Measurements from ENCODE around the gene KBTBD3.
"Not testable (repeated sequence)": the region's sequence is repeated elsewhere in the genome, so short reads cannot be mapped to it uniquely, and the experiment has no call there.

The KBTBD3 gene

DNA sequence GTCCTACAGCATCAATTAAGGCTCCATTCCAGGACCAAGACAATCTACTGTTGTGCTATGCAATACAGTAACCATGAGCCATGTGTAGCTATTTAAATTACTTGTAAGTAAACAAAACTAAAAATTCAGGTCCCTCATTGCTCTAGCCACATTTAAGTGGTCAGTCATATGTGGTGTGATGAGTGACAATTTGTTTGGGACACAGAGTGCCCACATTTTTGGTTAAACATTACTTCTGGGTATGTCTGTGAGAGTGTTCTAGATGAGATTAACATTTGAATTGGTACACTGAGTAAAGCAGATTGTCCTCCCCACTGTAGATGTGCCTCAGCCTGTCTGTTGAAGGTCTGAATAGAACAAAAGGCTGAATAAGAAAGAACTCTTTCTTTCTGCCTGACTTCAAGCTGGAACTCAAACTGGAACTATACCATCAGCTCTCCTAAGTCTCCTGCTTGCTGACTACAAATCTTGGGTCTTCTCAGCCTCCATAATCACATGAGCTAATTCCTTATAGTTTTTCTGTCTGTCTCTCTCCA is 15.8 kb downstream of the KBTBD3 start:
- DNase-seq (ENCODE audit: low read depth) = no peak

DNA sequence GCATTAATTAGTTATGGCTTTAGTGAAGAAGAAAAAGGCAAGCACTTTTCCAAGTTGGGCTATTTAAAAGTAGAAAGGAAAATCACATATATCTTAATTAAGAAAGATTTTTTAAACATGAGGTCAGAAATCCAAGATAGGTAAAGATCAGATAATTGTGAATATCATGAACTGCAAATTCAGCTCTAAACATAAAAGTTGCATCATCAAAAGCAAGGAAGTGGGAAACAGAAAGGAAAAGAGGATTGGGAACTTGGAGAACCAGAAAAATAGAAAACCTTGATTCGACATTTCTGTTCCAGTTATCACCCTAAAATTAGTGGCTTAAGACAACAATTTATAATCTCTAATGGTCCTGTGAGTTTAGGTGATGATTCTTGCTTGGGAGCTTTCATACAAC is 17.5 kb downstream of the KBTBD3 start:
- no peak for DNase-seq (ENCODE audit: low read depth)

GRCh38 chr11:106058377-106058776 is 18.8 kb downstream of the KBTBD3 start:
- not testable (repeated sequence) for DNase-seq (ENCODE audit: low read depth)

DNA sequence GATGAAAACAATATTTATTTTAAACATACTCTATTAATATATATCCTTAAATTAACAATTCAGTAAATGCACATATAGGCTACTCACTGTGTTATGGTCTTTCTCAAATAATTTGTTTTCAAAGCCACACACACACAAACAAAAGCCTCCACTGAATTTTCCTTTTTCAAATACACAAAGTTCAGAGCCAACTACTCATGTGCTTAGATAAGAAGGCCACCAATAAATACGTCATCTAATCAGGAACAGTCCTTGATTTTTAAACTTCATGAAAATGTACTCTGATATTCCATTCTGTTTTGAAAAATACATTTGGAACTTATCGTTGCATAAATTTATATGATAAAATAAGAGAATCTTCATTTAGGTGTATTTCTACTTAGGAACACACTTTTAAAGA is 26.0 kb downstream of the KBTBD3 start:
- no peak for DNase-seq (ENCODE audit: low read depth)

DNA sequence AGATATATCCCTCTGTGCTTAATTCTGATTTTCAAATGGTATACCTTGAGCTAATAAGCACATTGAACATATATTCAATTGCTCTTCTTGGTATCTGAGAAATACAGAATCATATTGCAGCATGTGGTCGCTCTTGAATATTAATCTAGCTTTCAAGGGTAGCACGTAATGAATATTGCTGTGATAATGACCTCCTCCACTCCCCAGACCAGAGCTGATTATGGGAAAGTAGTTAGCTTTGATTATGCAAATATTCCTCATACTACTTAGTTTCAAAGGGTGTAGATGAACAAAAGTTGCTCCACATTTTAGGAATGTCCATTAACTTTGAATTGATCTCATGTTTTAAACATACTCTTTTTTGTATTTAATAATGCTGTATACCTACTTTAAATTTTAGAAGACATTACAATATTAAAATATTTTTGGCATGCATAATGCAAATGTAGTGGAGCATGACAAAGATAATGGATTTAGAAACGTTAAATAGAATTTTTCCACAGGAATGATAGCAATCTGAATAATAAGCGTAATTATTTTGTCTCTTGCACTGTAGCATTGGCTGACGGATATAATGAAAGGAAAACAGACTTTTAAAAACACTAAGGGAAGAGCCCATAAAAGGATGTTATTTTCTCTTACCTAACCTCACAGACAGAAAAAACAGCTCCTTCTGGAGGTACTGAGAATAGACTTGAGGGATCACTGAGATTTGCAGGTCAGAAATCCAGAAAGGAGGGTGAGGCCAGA is 27.2 kb downstream of the KBTBD3 start:
- DNase-seq (ENCODE audit: low read depth) = no peak

DNA sequence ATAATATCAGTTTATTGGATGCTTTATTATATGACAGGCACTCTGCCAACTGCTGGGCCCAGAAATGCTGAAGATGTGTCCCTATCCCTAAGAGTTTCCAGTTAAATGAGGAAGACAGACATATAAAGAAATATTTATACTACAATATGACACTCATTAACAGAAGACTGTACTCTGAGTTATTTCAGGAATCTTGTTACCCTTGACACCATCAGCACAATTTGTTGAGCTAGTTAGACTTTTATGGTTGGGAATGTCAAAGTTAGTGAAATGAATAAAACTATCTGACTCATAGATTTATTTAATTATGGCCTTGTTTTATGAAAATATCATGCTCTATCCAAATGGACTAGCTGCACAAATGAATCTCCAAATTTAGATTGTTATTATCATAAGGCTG is 29.5 kb downstream of the KBTBD3 start:
- DNase-seq (ENCODE audit: low read depth) = no peak

- DNase-seq (ENCODE audit: low read depth) = no peak
These were observed 33.6 kb downstream of the KBTBD3 start for GRCh38 chr11:106043540-106043939.

DNA sequence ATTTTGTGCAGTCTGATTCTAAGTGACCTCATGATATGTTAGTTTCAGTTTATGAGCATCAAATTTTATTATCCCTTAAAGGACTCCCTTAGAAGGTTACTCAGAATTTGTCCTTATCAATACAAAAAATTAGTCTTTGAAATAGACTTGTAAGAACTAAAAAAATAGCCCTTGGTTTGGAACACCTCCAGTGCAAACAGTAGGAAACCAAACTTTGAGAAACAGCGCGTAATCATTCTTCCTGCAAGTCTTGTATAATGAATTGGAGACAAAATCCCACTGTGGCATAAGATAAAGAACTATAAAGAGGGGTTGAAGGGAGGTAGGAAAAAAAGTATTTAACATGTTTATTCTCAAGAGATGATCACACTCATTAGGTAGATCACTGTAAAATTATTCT is 44.3 kb downstream of the KBTBD3 start:
- DNase-seq (ENCODE audit: low read depth) = no peak

- DNase-seq (ENCODE audit: low read depth) = no peak
These were observed 45.2 kb downstream of the KBTBD3 start for GRCh38 chr11:106031936-106032335.

DNA sequence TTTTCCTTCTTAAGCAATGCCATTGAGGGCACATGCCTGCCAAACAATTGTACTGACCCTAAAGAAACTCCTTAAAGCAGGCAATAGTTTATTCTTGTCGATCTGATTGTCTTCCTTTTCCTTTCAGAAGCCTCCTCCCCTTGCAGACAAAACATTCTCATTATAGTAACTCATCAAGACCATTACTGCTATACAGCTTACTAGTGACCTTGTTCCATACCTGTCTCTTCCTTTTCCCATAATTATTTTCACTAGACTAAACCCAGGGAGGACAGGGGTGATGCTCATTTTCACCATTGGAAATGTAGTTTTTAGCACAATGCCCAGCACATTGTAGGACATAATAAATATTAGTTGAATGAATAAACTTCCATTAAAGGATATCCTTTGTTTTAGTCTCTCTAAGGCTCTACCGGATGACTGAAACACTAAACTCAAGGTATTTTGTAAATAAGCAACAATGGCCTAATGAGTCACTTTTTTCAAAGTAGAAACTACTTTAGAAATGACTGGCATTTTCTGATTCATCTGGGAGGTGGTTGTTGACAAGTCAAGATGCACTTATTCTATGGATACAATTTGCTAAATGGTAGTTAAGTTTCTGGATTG is 45.8 kb downstream of the KBTBD3 start:
- no peak for DNase-seq (ENCODE audit: low read depth)

DNA sequence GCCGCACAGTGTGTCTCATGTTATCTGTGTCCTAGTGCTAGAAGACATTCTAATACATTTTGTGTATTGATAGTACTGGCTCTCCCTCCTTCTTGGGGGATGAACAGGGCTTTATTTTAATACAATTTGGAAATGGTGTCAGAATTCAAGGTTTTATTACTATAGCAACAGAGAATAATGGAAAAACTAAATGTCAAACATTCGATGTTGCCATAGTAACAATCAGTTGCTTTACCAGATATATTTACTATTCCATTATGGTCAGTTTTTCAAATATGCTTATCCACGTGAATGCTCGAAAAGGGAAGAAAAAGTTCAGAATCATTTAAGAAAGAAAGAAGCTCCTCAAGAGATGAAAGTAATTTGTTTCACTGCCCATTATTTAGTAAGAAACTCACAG is 46.5 kb downstream of the KBTBD3 start:
- DNase-seq (ENCODE audit: low read depth) = no peak

DNA sequence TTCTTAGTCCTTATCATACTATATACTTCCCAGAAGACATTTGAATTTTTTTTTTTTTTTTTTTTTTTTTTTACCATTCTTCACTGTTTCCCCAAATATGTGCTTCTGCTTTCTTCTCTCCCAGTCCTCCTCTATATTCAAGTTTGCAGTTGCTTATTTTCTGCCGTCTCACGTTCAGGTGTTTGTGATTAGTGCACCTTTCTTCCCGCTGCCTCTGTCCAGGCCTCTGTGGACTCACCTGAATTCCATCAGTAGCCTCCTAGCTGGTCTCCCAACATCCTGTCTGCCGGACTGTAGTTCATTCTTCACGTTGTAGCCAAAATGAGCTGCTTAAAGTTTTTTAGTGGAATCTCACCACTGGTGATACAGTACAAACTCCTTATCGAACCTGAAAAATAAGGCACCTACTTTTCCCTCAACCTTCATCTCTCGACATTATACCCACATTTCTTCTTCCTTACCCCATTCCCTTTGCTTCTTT is 54.3 kb downstream of the KBTBD3 start:
- DNase-seq (ENCODE audit: low read depth) = no peak

DNA sequence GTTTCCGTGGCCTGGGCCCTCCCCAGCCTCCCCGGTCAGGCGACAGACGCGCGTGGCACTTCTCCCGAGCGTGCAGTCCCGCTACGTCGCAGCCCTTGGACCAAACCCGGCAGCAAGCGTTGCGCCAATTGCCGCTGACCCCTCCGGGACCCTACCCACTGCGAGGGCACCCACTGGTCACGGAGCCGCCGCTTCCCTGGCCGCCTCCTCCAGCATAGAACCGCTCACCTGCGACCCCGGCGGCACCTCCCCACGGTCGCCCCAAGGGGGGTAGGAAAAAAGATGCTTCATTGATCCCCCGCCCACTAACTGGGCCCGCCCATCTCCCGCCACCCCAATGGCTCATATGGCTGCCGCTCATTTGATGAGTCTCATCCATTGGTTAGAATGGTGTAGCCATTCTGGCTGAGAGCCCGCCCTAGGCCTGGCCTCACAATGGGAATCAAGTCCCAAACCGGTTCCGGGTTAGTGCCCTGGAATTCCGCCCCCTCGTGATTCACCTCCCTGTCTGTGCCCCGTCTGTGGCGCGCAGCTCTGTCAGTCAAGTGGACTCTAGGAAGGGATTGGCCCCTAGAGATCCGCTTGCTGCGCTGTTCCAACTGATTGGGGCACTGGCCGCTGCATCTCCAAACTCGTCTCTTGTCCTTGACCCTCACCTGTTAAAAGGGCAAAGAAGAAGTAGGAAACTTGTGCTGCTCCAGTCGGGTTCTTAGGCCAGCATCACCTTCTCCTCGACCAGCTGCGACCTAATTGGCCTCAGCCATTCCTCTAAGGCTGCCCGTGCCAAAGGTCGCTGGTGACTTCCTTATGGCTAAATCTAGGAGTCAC is 55.0 kb downstream of the KBTBD3 start, which contains the start of gene MSANTD4:
Gene MSANTD4, minus strand, starts transcription at position 274 of the 828 bp plus-strand sequence. CDS start 11,323 bp downstream, outside the sequence.
- peak; percentile 91 for DNase-seq (ENCODE audit: low read depth)

- no peak for DNase-seq (ENCODE audit: low read depth)
These were observed 55.8 kb downstream of the KBTBD3 start for GRCh38 chr11:106021181-106021966.

DNA sequence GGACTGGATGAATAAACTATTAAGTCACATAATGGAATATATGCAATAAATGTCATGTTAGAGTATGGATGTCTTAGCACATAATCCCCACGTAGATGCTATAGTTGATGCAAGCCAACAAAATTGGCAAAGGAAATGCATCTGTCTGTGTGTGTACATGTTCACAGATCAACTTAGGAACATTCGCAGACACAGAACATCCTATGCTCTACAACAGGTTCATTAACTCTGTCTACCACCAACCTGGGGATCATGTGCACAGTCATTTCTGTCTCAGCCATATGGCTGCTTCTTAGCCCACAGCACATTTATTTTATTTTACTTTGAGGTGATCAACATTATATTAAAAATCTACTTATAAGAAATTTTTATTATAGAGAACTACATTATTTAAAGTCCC is 60.1 kb downstream of the KBTBD3 start:
- DNase-seq (ENCODE audit: low read depth) = no peak

- DNase-seq (ENCODE audit: low read depth) = no peak
These were observed 62.1 kb downstream of the KBTBD3 start for GRCh38 chr11:106015066-106015465.

DNA sequence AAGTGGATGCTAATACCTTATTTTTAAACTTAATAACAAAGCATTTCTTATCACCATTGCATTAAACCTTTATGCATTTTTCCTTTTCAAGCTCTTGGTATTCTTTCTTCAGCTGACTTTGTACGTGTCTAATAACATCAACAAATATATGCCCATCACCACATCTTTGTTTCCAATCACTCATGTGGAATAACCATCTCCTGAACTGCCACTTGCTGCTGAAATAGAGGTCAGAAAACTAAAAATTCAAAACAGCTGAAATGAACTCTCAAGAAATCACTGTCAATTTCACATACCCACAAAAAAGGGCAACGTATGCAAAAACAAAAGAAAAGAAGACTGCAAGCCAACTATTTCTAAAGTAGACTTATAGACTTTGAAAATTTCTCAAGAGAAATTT is 62.5 kb downstream of the KBTBD3 start:
- DNase-seq (ENCODE audit: low read depth) = no peak

- no peak for DNase-seq (ENCODE audit: low read depth)
These were observed 63.1 kb downstream of the KBTBD3 start for GRCh38 chr11:106014035-106014434.

DNA sequence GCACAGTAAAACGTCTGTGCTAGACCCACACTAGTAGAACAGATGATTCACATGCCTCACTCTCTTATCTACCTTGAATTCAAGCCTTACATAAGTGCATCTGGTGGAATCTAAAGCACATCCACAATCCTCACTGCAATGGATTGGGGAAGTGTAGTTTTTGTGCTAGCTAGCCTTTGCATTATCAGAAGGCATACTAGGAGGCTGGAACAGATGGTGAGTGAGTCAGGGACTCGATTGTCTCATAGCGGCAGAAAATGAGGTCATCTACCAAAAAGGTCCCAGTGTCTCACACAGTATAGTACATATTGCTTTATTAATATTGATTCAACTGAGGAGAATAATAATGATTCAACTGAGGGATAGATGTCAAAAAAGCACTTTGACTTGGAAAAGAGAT is 64.4 kb downstream of the KBTBD3 start:
- no peak for DNase-seq (ENCODE audit: low read depth)

DNA sequence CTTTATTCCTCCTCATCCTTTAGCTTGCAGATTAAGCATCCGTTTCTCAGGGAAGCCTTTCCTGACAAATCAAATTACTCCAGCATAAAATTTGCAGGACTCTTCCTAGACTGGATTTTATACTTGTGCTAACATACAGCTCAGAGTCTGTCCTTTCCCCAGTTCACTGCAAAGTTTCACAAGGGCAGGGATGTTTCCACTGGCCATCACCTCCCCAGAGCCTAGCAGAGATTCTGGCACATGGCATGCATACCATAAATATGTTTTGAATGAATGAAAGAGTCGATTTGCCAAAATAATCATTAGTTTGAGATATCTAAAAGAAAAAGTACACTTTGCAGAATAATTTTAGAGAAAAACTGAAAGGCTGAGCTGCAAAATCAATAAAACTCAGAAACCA is 65.7 kb downstream of the KBTBD3 start:
- no peak for DNase-seq (ENCODE audit: low read depth)

- not testable (repeated sequence) for DNase-seq (ENCODE audit: low read depth)
These were observed 74.1 kb downstream of the KBTBD3 start for GRCh38 chr11:106003094-106003493.
